CD8-positive, alpha-beta memory T cell (primary cell): Measurements from ENCODE around the gene DUOXA2. TPM values are rescaled to one million over a fixed set of nuclear protein-coding genes. Genes with fewer than 3 reads are reported as not detected.
"Not testable (repeated sequence)": the region's sequence is repeated elsewhere in the genome, so short reads cannot be mapped to it uniquely, and the experiment has no call there.

Source experiments
- CTCF ChIA-PET: fragments of 350-600 bp; sonication (Branson Sonifier 250); formaldehyde crosslinking; loops from one replicate; lab custom pipeline; 2021; ENCODE audit warnings: antibody characterized with exemption; lab: Charles Lee
- POLR2A ChIA-PET: fragments of 350-600 bp; sonication (Branson Sonifier 250); formaldehyde crosslinking; loops from one replicate; lab custom pipeline; 2021; ENCODE audit warnings: antibody characterized with exemption; lab: Charles Lee
- DNase-seq, 5 donors: peaks; one replicate each; pipeline versions ENCODE4 v3.0.0 to v3.0.0-alpha.2; 2020 to 2022; ENCODE audit warnings: mixed read lengths in 1 of 5
- H3K27ac ChIP-seq: one replicate; pipeline ENCODE4 v1.7.0; 2013; ENCODE audit warnings: low read depth, mild to moderate bottlenecking, low read length, moderate library complexity
- H3K27me3 ChIP-seq: 2 replicates; pipeline ENCODE4 v1.7.0; 2013; ENCODE audit warnings: low read length, mild to moderate bottlenecking; ENCODE audit not compliant: insufficient read depth, poor library complexity, severe bottlenecking
- H3K36me3 ChIP-seq: 2 replicates; pipeline ENCODE4 v1.7.0; 2013; ENCODE audit warnings: mild to moderate bottlenecking, low read length, moderate library complexity; ENCODE audit not compliant: insufficient read depth
- H3K4me1 ChIP-seq: 2 replicates; pipeline ENCODE4 v1.7.0; 2013; ENCODE audit warnings: mild to moderate bottlenecking, low read length, moderate library complexity; ENCODE audit not compliant: insufficient read depth
- H3K4me3 ChIP-seq: 2 replicates; pipeline ENCODE4 v1.7.0; 2013; ENCODE audit warnings: mild to moderate bottlenecking, low read length
- H3K9me3 ChIP-seq: 2 replicates; pipeline ENCODE4 v1.7.0; 2013; ENCODE audit warnings: mild to moderate bottlenecking, low read length
- H3K27ac Mint-ChIP-seq, 8 donors: one replicate each; pipeline ENCODE4 v1.8.0; 2020 to 2021; ENCODE audit warnings: mixed read lengths in 8 of 8, mild to moderate bottlenecking in 6 of 8, inconsistent platforms in 3 of 8, moderate library complexity in 3 of 8
- H3K27me3 Mint-ChIP-seq, 2 donors: one replicate each; pipeline ENCODE4 v1.8.0; 2020 to 2021; ENCODE audit warnings: mixed read lengths in 2 of 2, mild to moderate bottlenecking in 1 of 2, moderate library complexity in 1 of 2
- H3K36me3 Mint-ChIP-seq, 3 donors: one replicate each; pipeline ENCODE4 v1.8.0; 2020 to 2021; ENCODE audit warnings: mixed read lengths in 3 of 3, inconsistent platforms in 1 of 3, mild to moderate bottlenecking in 1 of 3
- H3K4me1 Mint-ChIP-seq, 3 donors: one replicate each; pipeline ENCODE4 v1.8.0; 2020 to 2021; ENCODE audit warnings: mixed read lengths in 3 of 3, inconsistent platforms in 1 of 3, mild to moderate bottlenecking in 1 of 3
- H3K4me3 Mint-ChIP-seq, 7 donors: one replicate each; pipeline ENCODE4 v1.8.0; 2020 to 2021; ENCODE audit warnings: mixed read lengths in 7 of 7, mild to moderate bottlenecking in 6 of 7, moderate library complexity in 4 of 7, inconsistent platforms in 2 of 7
- H3K9me3 Mint-ChIP-seq, 5 donors: one replicate each; pipeline ENCODE4 v1.8.0; 2020 to 2022; ENCODE audit warnings: mixed read lengths in 5 of 5, mild to moderate bottlenecking in 3 of 5, moderate library complexity in 2 of 5, inconsistent platforms in 1 of 5
- polyA plus RNA-seq: library from polyadenylated mRNA; unstranded; fragments of 300-500 nt; fragmentation: Illumina TruSeq; gene quantifications from one replicate; pipeline ENCODE4 v1.2.3, GENCODE V29; 2021
- total RNA-seq, 2 experiments: library from RNA; stranded (reverse); gene quantifications; one replicate each; pipeline ENCODE4 v1.2.3, GENCODE V29; 2021

DUOXA2 gene
- total and polyA plus RNA-seq, 3 experiments from 2014 or later = not detected

- H3K27me3 ChIP-seq, H3K4me1 ChIP-seq, H3K9me3 ChIP-seq, H3K27ac Mint-ChIP-seq, H3K36me3 ChIP-seq, H3K4me3 Mint-ChIP-seq, H3K36me3 Mint-ChIP-seq, DNase-seq, H3K4me3 ChIP-seq, H3K9me3 Mint-ChIP-seq, POLR2A ChIA-PET, H3K4me1 Mint-ChIP-seq, H3K27ac ChIP-seq: not testable (repeated sequence)
- CTCF ChIA-PET = interaction anchor here (1.4 kb wide), 1 partner anchor 38 kb away, joined by 3 read pairs; no protein-coding TSS in a partner anchor
- H3K27me3 Mint-ChIP-seq = peaks cover 0 to 17% of the 10 kb centered on the region in 2 donors
Observed at GRCh38 chr15:45080593-45080992, 33.5 kb upstream of the DUOXA2 start.

- H3K4me3 ChIP-seq, H3K36me3 ChIP-seq, POLR2A ChIA-PET, H3K27ac Mint-ChIP-seq, DNase-seq, H3K4me3 Mint-ChIP-seq, H3K4me1 ChIP-seq, H3K4me1 Mint-ChIP-seq, H3K27ac ChIP-seq, CTCF ChIA-PET, H3K9me3 Mint-ChIP-seq, H3K27me3 ChIP-seq, H3K9me3 ChIP-seq, H3K36me3 Mint-ChIP-seq: not testable (repeated sequence)
- peaks cover 0 to 25% of the 10 kb centered on the region in 2 donors for H3K27me3 Mint-ChIP-seq
Observed at GRCh38 chr15:45082412-45082811, 31.7 kb upstream of the DUOXA2 start.

- H3K9me3 ChIP-seq = no peaks in the 10 kb centered on the region
- Mint-ChIP-seq H3K27me3 (peaks cover 0 to 33% of the 10 kb centered on the region in 2 donors), H3K36me3 (no peaks in the 10 kb centered on the region), H3K9me3 (no peaks in the 10 kb centered on the region), H3K4me1 (no peaks in the 10 kb centered on the region), H3K27ac (no peak overlapping the region), H3K4me3 (no peak overlapping the region)
- no peak overlapping the region for H3K27ac ChIP-seq
- no peaks in the 10 kb centered on the region for H3K27me3 ChIP-seq
- H3K4me1 ChIP-seq = no peaks in the 10 kb centered on the region
- ChIA-PET CTCF (no interaction called here), POLR2A (no interaction called here)
- no peaks in the 10 kb centered on the region for H3K36me3 ChIP-seq
- H3K4me3 ChIP-seq = no peak overlapping the region
- DNase-seq = no peak
Observed at GRCh38 chr15:45083223-45083622, 30.9 kb upstream of the DUOXA2 start.

GRCh38 chr15:45084163-45084562 lies 30.0 kb upstream of the DUOXA2 start:
- Histone ChIP-seq H3K36me3 (no peaks in the 10 kb centered on the region), H3K27me3 (no peaks in the 10 kb centered on the region), H3K4me1 (no peaks in the 10 kb centered on the region), H3K9me3 (no peaks in the 10 kb centered on the region), H3K27ac (no peak overlapping the region), H3K4me3 (no peak overlapping the region)
- ChIA-PET CTCF (no interaction called here), POLR2A (no interaction called here)
- Mint-ChIP-seq H3K4me3 (no peak overlapping the region), H3K9me3 (no peaks in the 10 kb centered on the region), H3K27me3 (peaks cover 0 to 38% of the 10 kb centered on the region in 2 donors), H3K4me1 (no peaks in the 10 kb centered on the region), H3K27ac (no peak overlapping the region), H3K36me3 (no peaks in the 10 kb centered on the region)
- no peak for DNase-seq

GRCh38 chr15:45087513-45087912 lies 26.6 kb upstream of the DUOXA2 start:
- DNase-seq = no peak
- Histone ChIP-seq H3K36me3 (no peaks in the 10 kb centered on the region), H3K27me3 (no peaks in the 10 kb centered on the region), H3K4me1 (no peaks in the 10 kb centered on the region), H3K27ac (no peak overlapping the region), H3K4me3 (no peak overlapping the region), H3K9me3 (no peaks in the 10 kb centered on the region)
- Mint-ChIP-seq H3K4me3 (no peak overlapping the region), H3K9me3 (no peaks in the 10 kb centered on the region), H3K27me3 (peaks cover 3 to 63% of the 10 kb centered on the region in 2 donors), H3K36me3 (no peaks in the 10 kb centered on the region), H3K27ac (no peak overlapping the region), H3K4me1 (no peaks in the 10 kb centered on the region)
- ChIA-PET CTCF (no interaction called here), POLR2A (no interaction called here)

- no peaks in the 10 kb centered on the region for H3K4me1 Mint-ChIP-seq
- Histone ChIP-seq H3K4me3 (no peak overlapping the region), H3K27ac (no peak overlapping the region), H3K4me1 (no peaks in the 10 kb centered on the region), H3K27me3 (no peaks in the 10 kb centered on the region), H3K36me3 (no peaks in the 10 kb centered on the region), H3K9me3 (no peaks in the 10 kb centered on the region)
- ChIA-PET POLR2A (no interaction called here), CTCF (interaction anchor here (0.9 kb wide), 1 partner anchor 29 kb away, joined by 3 read pairs; no protein-coding TSS in a partner anchor)
- H3K4me3 Mint-ChIP-seq = no peak overlapping the region
- DNase-seq = no peak
- peaks cover 3 to 56% of the 10 kb centered on the region in 2 donors for H3K27me3 Mint-ChIP-seq
- H3K27ac Mint-ChIP-seq = no peak overlapping the region
- no peaks in the 10 kb centered on the region for H3K36me3 Mint-ChIP-seq
- H3K9me3 Mint-ChIP-seq = no peaks in the 10 kb centered on the region
Observed at GRCh38 chr15:45088801-45089711, 25.1 kb upstream of the DUOXA2 start.

- Histone ChIP-seq H3K27me3 (no peaks in the 10 kb centered on the region), H3K9me3 (no peaks in the 10 kb centered on the region), H3K4me1 (no peaks in the 10 kb centered on the region), H3K36me3 (no peaks in the 10 kb centered on the region), H3K27ac (no peak overlapping the region), H3K4me3 (no peak overlapping the region)
- ChIA-PET POLR2A (no interaction called here), CTCF (no interaction called here)
- H3K9me3 Mint-ChIP-seq = no peaks in the 10 kb centered on the region
- no peak overlapping the region for H3K27ac Mint-ChIP-seq
- no peaks in the 10 kb centered on the region for H3K36me3 Mint-ChIP-seq
- no peak overlapping the region for H3K4me3 Mint-ChIP-seq
- H3K4me1 Mint-ChIP-seq = no peaks in the 10 kb centered on the region
- H3K27me3 Mint-ChIP-seq = peaks cover 3 to 54% of the 10 kb centered on the region in 2 donors
- no peak for DNase-seq
Observed at GRCh38 chr15:45089712-45090373, 24.3 kb upstream of the DUOXA2 start.

GRCh38 chr15:45091161-45091560 lies 23.0 kb upstream of the DUOXA2 start:
- CTCF ChIA-PET = no interaction called here
- no peak for DNase-seq
- Mint-ChIP-seq H3K4me1 (no peaks in the 10 kb centered on the region), H3K36me3 (no peaks in the 10 kb centered on the region), H3K27ac (no peak overlapping the region), H3K9me3 (no peaks in the 10 kb centered on the region), H3K4me3 (no peak overlapping the region), H3K27me3 (peaks cover 3 to 46% of the 10 kb centered on the region in 2 donors)
- no peaks in the 10 kb centered on the region for H3K9me3 ChIP-seq
- H3K36me3 ChIP-seq = no peaks in the 10 kb centered on the region
- H3K4me3 ChIP-seq = no peak overlapping the region
- H3K27ac ChIP-seq = no peak overlapping the region
- POLR2A ChIA-PET = no interaction called here
- H3K27me3 ChIP-seq = no peaks in the 10 kb centered on the region
- H3K4me1 ChIP-seq = no peaks in the 10 kb centered on the region
